Left renal pelvis (tissue), 4 donors: ENCODE data around the gene IFT22. TPM values are rescaled to one million over a fixed set of nuclear protein-coding genes. Genes with fewer than 3 reads are reported as not detected.
"Not testable (repeated sequence)": the region's sequence is repeated elsewhere in the genome, so short reads cannot be mapped to it uniquely, and the experiment has no call there.

Experiments used
- DNase-seq, 4 donors: peaks; one replicate each; pipeline ENCODE4 v3.0.0-alpha.2; 2013; ENCODE audit warnings: low read depth in 4 of 4, low spot score in 3 of 4
- polyA plus RNA-seq, 4 donors: library from polyadenylated mRNA; unstranded; fragments of 120-200 nt; gene quantifications; one replicate each; pipeline ENCODE4 v1.2.1, GENCODE V29; 2013; ENCODE audit not compliant: insufficient read length in 4 of 4

Gene IFT22
- 10 to 100 TPM; 46.3 to 79.0 (median 71.8) TPM for polyA plus RNA-seq

DNA sequence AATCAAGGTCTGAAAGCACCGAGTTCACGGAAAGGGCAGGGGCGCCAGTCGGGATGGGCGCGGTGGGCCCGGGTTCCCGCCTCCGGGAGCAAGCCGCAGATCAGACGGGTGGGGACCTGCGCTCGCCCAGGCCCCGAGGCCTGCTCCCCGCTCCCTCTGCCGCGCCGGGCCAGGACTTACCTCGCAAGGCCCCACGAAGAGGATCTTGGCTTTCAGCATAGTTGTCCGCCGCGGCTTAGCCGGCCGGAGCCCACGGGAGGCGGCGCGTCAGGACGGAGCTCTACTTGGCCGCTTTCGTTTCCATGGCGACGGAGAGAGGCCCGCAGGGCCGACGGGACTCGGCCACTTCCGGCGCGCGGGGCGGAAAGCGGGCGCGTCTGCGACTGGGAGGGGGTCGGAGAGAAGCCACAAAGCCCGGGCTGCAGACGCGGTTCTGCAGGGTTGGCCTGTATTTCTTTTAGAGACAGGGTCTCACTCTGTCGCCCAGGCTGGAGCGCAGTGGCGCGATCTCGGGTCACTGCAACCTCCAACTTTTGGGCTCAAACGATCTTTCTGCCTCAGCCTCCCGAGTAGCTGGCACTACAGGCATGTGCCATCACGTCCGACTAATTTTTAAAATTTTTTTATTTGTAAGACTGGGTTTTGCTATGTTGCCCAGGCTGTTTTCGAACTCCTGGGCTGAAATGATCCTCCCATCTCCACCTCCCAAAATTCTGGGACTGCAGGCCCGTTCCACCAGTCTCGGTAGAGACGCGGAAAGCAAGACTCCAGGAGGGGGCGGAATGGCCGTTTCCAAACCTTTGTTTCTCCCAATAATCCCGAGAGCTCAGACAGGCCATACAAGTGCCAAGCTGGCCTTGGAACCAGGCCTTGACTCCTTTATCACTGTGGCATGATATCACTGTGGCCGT is at the start of gene IFT22:
Gene IFT22, minus strand, starts transcription at position 322 of the 911 bp plus-strand sequence. Its CDS starts 103 bp downstream, at position 219.
- peak; percentile 83 to 91 (median 90) for DNase-seq

DNA sequence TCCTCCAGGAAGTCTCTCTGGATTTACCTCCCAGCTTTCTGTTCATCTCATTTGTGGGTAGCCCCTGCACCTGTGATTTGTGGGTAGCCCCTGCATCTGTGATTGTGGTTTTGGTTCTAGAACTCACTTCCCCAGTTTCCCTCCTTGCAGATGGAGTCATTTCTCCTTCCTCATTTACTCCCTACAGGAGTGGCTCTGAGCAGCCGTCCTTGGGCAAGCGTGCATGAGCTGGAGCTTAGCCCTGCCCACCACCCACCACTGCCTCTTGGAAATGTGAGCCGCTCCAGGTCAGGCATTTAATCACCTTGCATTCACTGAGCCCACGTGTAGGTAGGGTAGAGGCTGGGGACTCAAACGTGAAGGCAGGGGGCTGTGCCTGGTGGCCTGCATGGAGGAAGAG is 49.2 kb upstream of the IFT22 start:
- no peak for DNase-seq

GRCh38 chr7:101368422-101369165 is 47.0 kb upstream of the IFT22 start:
- no peak for DNase-seq

- DNase-seq, result no peak
These were observed 46.1 kb upstream of the IFT22 start for GRCh38 chr7:101367676-101368075.

DNA sequence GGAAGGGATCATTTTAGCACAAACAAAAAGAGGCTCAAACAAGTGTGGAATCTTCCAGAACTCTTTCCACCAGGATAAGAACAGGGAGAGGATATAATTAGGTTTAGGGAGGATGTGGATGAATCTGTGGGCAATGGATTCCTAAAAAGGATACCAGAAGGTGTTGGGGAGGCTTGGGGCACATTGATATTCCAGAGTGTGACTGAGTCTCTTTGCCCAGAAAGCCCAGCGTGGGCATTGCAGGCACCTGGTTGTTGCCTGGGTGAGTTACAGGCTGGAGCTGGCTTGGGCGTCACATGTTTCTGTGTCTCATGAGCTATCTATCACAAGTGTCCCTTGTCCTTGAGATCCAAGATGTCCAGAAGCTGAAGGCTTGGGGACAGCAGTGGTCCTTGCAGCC is 44.3 kb upstream of the IFT22 start:
- no peak for DNase-seq

DNA sequence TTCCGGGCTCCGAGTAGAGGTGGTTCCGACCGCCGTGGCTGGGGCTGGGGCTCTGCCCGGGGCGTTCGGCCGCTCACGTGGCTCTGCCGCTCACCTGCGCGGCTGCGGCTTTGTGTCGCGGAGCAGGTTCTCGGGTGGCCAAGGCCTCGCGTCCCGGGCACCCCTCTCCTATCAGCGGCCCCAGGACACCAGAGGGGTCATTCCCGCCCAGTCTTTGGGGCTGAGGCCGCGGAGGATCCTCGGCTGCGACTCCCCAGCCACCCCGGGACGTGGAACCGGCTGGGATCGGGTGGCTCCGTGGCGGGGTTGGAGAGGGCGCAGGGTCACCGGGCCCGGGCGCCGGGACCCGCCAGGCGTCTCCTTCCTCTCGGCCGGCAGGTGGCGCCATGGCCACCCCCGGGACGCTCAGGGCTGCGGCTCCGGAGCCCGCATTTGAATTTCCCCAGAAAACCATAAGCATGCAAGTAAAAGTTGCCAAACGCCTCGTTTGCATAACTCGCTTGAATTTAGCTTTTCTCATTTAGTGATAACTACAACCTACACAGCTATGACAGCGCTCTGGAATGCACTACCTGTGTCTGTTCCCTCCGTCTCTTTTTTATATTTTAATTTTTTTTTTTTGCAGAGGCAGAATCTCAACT is 42.2 kb upstream of the IFT22 start:
- DNase-seq, result no peak

DNA sequence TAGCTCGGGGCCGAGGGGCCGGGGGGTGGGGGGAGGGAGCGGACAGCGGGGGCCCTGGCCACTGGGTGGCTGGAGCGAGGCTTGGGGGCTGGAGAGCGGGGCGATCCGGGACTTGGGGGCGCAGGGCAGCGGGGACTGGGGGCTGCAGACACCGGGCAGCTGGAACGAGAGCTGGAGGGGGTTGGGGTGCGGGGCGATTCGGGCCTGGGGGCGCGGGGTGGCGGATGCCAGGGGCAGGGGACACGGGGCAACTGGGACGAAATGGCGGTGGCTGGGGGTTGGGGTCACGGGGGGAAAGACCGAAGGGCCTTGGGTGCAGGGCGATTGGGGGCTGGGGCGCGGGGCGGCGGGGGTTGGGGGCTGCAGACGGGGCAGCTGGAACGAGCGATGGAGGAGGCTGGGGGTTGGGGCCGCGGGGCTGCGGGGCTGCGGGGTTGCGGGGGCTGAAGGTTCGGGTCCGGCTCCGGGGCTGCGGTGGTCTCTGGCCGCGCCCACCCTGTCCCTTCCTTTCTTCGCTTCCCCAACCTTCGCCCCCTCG is 41.7 kb upstream of the IFT22 start:
- DNase-seq, result no peak

- DNase-seq, result no peak
These were observed 41.0 kb upstream of the IFT22 start, which contains the start of gene COL26A1 for GRCh38 chr7:101362334-101363195. TSS of gene COL26A1 (plus strand) at chr7:101362875. CDS start at chr7:101363033, 158 bp downstream.

GRCh38 chr7:101357433-101357832 is 35.8 kb upstream of the IFT22 start:
- no peak for DNase-seq

DNA sequence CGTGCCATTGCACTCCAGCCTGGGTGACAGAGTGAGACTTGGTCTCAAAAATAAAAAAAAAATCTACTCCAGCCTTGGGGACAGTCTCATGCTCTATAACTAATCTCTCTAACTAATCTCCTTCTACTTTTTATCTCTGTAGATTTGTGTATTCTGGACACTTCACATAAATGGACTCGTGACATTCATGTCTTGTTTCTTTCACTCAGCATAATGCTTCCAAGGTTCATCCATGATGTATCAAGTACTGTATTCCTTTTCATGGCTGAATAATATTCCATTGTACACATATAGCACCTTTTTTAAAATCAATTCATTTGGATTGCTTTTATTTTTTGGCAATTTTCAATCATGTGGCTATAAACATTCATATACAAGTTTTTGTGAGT is 31.3 kb upstream of the IFT22 start:
- DNase-seq, result no peak

- not testable (repeated sequence) for DNase-seq
These were observed 27.7 kb upstream of the IFT22 start for GRCh38 chr7:101349300-101349699.

DNA sequence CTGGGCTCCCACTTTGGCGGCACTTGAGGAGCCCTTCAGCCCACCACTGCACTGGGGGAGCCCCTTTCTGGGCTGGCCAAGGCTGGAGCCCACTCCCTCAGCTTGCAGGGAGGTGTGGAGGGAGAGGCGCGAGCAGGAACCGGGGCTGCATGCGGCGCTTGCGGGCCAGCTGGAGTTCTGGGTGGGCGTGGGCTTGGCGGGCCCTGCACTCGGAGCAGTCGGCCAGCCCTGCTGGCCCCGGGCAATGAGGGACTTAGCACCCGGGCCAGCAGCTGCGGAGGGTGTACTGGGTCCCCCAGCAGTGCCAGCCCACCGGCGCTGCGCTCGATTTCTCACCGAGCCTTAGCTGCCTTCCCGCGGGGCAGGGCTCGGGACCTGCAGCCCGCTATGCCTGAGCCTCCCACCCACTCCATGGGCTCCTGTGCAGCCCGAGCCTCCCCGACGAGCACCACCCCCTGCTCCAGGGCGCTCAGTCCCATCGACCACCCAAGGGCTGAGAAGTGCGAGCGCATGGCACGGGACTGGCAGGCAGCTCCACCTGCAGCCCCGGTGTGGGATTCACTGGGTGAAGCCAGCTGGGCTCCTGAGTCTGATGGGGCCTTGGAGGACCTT is 26.9 kb upstream of the IFT22 start:
- DNase-seq, result not testable (repeated sequence)

DNA sequence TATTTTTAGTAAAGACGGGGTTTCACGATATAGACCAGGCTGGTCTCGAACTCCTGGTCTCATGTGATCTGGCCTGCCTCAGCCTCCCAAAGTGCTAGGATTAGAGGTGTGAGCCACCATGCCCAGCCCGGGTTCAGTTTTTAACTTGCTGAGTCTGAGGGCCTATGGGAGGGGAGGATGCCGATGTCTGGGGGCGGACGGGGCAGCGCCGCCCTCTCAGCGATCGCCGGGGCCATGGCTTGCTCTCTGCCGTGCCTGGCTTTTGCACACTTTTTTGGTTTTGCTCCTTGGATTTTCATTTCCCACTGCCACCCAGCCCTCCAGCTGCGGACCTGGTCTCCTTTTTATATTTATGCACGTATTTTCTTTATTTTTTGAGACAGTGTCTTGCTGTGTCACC is 25.9 kb upstream of the IFT22 start:
- DNase-seq, result no peak

- no peak for DNase-seq
These were observed 21.3 kb upstream of the IFT22 start for GRCh38 chr7:101342892-101343291.

- no peak for DNase-seq
These were observed 18.8 kb upstream of the IFT22 start for GRCh38 chr7:101340379-101340778.

GRCh38 chr7:101333912-101334311 is 12.3 kb upstream of the IFT22 start:
- no peak for DNase-seq

GRCh38 chr7:101332026-101332425 is 10.4 kb upstream of the IFT22 start:
- DNase-seq, result no peak

DNA sequence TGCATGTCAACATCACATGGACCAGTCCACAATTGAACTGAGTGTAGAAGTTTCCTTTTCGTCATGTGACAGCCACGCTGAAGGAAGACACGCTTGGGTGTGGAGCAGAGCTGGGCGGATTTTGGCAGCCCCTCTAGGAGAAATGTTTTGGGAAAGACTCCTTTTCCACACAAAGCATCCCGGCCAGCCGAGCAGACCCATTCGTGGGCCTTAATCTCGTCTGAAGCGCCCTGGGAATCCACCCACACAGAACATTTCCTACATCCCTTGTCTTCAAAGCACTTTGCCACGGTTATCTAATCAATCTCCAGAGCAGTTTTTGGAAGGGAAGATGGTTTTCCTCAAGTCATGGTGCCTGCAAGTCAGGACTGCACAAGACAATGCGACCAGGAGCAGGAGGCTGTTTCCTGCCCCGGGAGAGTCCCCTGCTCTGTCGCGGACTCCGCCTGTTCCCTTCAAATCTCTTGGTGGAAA is 8.4 kb upstream of the IFT22 start:
- no peak for DNase-seq

DNA sequence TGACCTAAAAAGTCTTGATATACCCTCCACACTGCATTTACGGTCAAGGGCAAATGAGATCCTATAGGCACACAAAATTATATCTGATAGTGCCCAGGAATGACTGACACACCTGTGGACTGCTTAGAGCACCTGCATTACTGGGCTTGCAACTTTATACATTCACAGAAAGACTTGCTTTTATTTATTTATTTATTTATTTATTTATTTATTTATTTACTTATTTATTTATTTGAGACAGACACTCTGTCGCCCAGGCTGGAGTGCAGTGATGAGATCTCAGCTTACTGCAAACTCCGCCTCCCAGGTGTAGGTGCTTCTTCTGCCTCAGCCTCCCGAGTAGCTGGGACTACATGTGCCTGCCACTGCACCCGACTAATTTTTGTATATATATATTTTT is 6.5 kb upstream of the IFT22 start:
- DNase-seq, result no peak
